K562 (cell line): ENCODE data around the gene LRRC9. TPM values are rescaled to one million over a fixed set of nuclear protein-coding genes. Genes with fewer than 3 reads are reported as not detected.
A peak's percentile ranks its signal among the peaks of the same experiment; 100 is the strongest.

ENCODE experiments used
- ATAC-seq: fragments of 200-7000 bp; cut with Tn5 transposase; 3 replicates; pipeline ENCODE4 v1.9.1; 2020; ENCODE audit warnings: moderate library complexity
- BruUV-seq: library from RNA; stranded (reverse); fragments of 400-500 nt; replicated peaks from 2 replicates; lab custom pipeline; 2021; lab: Mats Ljungman, UMichigan
- CTCF ChIA-PET: fragments of 300-600 bp; formaldehyde crosslinking; extraction: SDS; loops from one replicate; lab custom pipeline; 2021; ENCODE audit warnings: low intra/inter-chr PET ratio; lab: Yijun Ruan, JAX
- POLR2A ChIA-PET: fragments of 300-600, 350-650 bp; sonication (Branson Sonifier 250); formaldehyde crosslinking; extraction: SDS; loops from one replicate; lab custom pipeline; 2021; ENCODE audit warnings: antibody characterized with exemption, inconsistent platforms; lab: Yijun Ruan, JAX
- DNase-seq, 4 experiments: peaks; one replicate each; pipeline versions ENCODE4 v3.0.0 to v3.0.0-alpha.2; 2011 to 2018; ENCODE audit warnings: low spot score in 3 of 4, mixed read lengths in 3 of 4; ENCODE audit errors: extremely low read depth in 1 of 4
- FAIRE-seq: peaks from 2 replicates; lab custom pipeline; 2011; peaks lifted over from hg19 to GRCh38; lab: Jason Lieb, UNC
- H2AFZ ChIP-seq: 2 replicates; pipeline ENCODE4 v1.6.0; 2011; ENCODE audit warnings: low read depth, low read length, control low read depth, inconsistent platforms
- H3K27ac ChIP-seq: fragments of 200-600 bp; 3 replicates; pipeline ENCODE4 v1.8.0; 2011; ENCODE audit warnings: low read depth, mild to moderate bottlenecking, control low read depth, inconsistent platforms, low read length, moderate library complexity, mixed read lengths; ENCODE audit errors: extremely low read depth
- H3K27me3 ChIP-seq, 2 experiments: fragments of 300-600 bp in 1 of 2; 2 replicates in 1 of 2; 3 replicates in 1 of 2; pipeline versions ENCODE4 v1.6.0 to v1.8.0; 2011; ENCODE audit warnings: inconsistent platforms in 2 of 2, low read length in 2 of 2, mild to moderate bottlenecking in 1 of 2, mixed read lengths in 1 of 2, moderate library complexity in 1 of 2; ENCODE audit not compliant: control insufficient read depth in 2 of 2, insufficient read depth in 2 of 2
- H3K36me3 ChIP-seq: fragments of 300-600 bp; 3 replicates; pipeline ENCODE4 v1.8.0; 2011; ENCODE audit warnings: mild to moderate bottlenecking, low read length, inconsistent platforms; ENCODE audit not compliant: control insufficient read depth, insufficient read depth
- H3K4me1 ChIP-seq, 2 experiments: fragments of 200-600 bp in 1 of 2; replicated peaks in 1 of 2; 2 replicates in 1 of 2; 3 replicates in 1 of 2; pipeline versions ENCODE4 v1.5.1 to v1.8.0; 2011; ENCODE audit warnings: inconsistent platforms in 2 of 2, low read length in 2 of 2, mild to moderate bottlenecking in 1 of 2, mixed read lengths in 1 of 2, moderate library complexity in 1 of 2; ENCODE audit not compliant: control insufficient read depth in 2 of 2, insufficient read depth in 2 of 2
- H3K4me2 ChIP-seq: 2 replicates; pipeline ENCODE4 v1.6.1; 2011; ENCODE audit warnings: low read length, control low read depth, inconsistent platforms, mixed read lengths; ENCODE audit not compliant: insufficient read depth
- H3K4me3 ChIP-seq: fragments of 200-600 bp; sonication (generic), shearing (Covaris generic); 2 replicates; pipeline ENCODE4 v1.5.1; 2016; ENCODE audit warnings: control low read depth, inconsistent platforms
- H3K79me2 ChIP-seq: fragments of 200-600 bp; 3 replicates; pipeline ENCODE4 v1.8.0; 2011; ENCODE audit warnings: low read length, inconsistent platforms; ENCODE audit not compliant: control insufficient read depth, insufficient read depth
- H3K9ac ChIP-seq, 2 experiments: 2 replicates each; pipeline versions ENCODE4 v1.6.0 to v1.6.1; 2011; ENCODE audit warnings: low read depth in 2 of 2, low read length in 2 of 2, control low read depth in 1 of 2, inconsistent platforms in 1 of 2, mild to moderate bottlenecking in 1 of 2, mixed read lengths in 1 of 2; ENCODE audit not compliant: insufficient read depth in 1 of 2
- H3K9me1 ChIP-seq: one replicate; pipeline ENCODE4 v1.6.0; 2011; ENCODE audit warnings: inconsistent platforms, mild to moderate bottlenecking, low read length, moderate library complexity; ENCODE audit not compliant: control insufficient read depth, insufficient read depth
- H3K9me3 ChIP-seq: replicated peaks from 2 replicates; pipeline ENCODE4 v1.5.1; 2011; ENCODE audit warnings: low read depth, low read length, inconsistent platforms; ENCODE audit not compliant: control insufficient read depth, insufficient read depth
- H4K20me1 ChIP-seq: replicated peaks from 2 replicates; pipeline ENCODE4 v1.6.1; 2011; ENCODE audit warnings: low read length, inconsistent platforms, mixed read lengths; ENCODE audit not compliant: control insufficient read depth, insufficient read depth
- ARID3B ChIP-seq: fragments of 250-450 bp; sonication (Bioruptor Pico); IDR thresholded peaks from 2 replicates; pipeline ENCODE4 v1.4.0; 2020; ENCODE audit warnings: borderline replicate concordance
- BDP1 ChIP-seq: IDR thresholded peaks from 3 replicates; pipeline ENCODE4 v1.6.1; 2011; ENCODE audit not compliant: insufficient read length, insufficient read depth
- KDM2B ChIP-seq: fragments of 250-450 bp; sonication (Bioruptor Pico); IDR thresholded peaks from 2 replicates; pipeline ENCODE4 v1.8.0; 2021; ENCODE audit warnings: mild to moderate bottlenecking, moderate library complexity
- NELFE ChIP-seq: IDR thresholded peaks from 2 replicates; pipeline ENCODE4 v1.6.1; 2011; ENCODE audit warnings: mild to moderate bottlenecking; ENCODE audit not compliant: insufficient read depth, insufficient read length
- WGBS: fragments of 100-300 bp; shearing (Covaris generic); methylation state at CpG from one replicate; pipeline ENCODE4 v1.1.6; 2016; ENCODE audit warnings: low coverage, mixed read lengths; ENCODE audit not compliant: insufficient coverage; ENCODE audit errors: missing lambda C conversion rate; 5-methylcytosine and 5-hydroxymethylcytosine counted together
- in situ Hi-C: fragments of 300-500 bp; cut with MboI; formaldehyde crosslinking; loops from 4 replicates; pipeline ENCODE4 v1.15.0; 2018; ENCODE audit warnings: inconsistent platforms, mixed read lengths
- intact Hi-C: fragments of 100-400 bp; cut with micrococcal nuclease; formaldehyde crosslinking; loops from 2 replicates; pipeline ENCODE4 v1.14.2; 2022
- polyA plus RNA-seq, 8 experiments: library from polyadenylated mRNA; depleted of rRNA in 4 of 8; stranded (reverse) in 5 of 8; unstranded in 3 of 8; fragments of >200 nt; fragmentation: Nextera tagmentation in 2 of 8; fragmentation: Illumina TruSeq in 1 of 8; extraction: Ambion mirVana in 2 of 8; extraction: Trizol in 1 of 8; gene quantifications; 2 replicates each; pipeline versions ENCODE4 v1.2.1 to v1.2.3, GENCODE V29; 2011 to 2014; ENCODE audit warnings: inconsistent platforms in 1 of 8, missing spikeins in 1 of 8
- total RNA-seq, 7 experiments: library from RNA; depleted of rRNA in 6 of 7; stranded (reverse); fragments of >200 nt in 6 of 7; fragmentation: Illumina TruSeq in 2 of 7; extraction: Trizol in 2 of 7; gene quantifications; 2 replicates each; pipeline versions ENCODE4 v1.2.1 to v1.2.3, GENCODE V29; 2011 to 2021; ENCODE audit warnings: low replicate concordance in 1 of 7
- TF ChIP-seq, protein P1 (sequence below): fragments of 250-450 bp; sonication (Bioruptor Pico); IDR thresholded peaks from 2 replicates; pipeline ENCODE4 v1.4.0; 2020; ENCODE audit warnings: mild to moderate bottlenecking, moderate library complexity
- TF ChIP-seq, protein P2 (sequence below): fragments of 450-650 bp; IDR thresholded peaks from 2 replicates; pipeline ENCODE4 v1.6.1; 2016; ENCODE audit warnings: antibody characterized with exemption

The LRRC9 gene
- total and polyA plus RNA-seq, 9 of the 15 experiments (the other 6 are each of a cell fraction or from before 2014, with no cell fraction given), result not detected

DNA sequence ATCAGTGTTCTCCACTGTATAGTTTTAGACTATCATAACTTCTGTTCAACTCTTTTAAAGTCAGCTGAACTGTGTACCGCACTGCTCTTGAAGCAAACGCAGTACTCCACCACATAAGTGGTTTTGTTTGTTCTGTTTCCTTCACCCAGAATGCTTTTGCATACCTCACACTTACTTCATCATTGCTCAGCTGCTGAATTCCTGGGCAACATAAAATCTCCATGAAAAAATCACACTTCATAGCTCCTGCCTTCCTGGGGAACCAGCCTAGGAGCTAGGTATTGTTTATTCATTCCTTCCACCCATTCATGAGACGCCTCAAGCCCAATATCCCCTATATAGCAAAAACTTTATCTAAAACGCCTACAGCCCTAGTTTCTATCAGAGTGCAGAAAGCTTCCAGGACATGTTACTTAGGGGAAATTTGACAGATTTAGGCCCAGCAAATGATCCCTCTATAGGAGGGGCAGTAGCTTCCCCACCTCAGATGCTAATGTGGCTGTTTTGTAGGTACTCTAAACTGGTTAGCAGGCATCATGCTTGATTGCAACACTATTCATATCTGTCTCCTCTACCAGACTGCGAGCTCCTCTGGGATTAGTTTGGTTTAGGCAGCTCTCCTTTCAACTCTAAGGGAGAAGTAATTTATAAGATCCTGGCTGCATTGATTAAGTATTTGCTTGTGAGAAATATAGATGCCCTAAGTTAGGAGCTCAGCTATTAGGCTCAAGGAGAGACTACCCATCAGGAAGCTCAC, 44.5 kb downstream of the LRRC9 start:
- H3K4me2 ChIP-seq, result no peak overlapping the region
- intact Hi-C loops (loop anchor here (5.0 to 10.0 kb wide), 4 partner anchors 100 to 590 kb away; partner anchors contain the start of gene DHRS7), in situ Hi-C loops (loop anchor here (10.0 kb wide), 1 partner anchor 200 kb away; the partner anchor contains the start of gene DHRS7)
- H3K9me1 ChIP-seq, result no peaks in the 10 kb centered on the region
- H3K9me3 ChIP-seq, result no peaks in the 10 kb centered on the region
- POLR2A ChIA-PET, result interaction anchor here (0.6 kb wide), 1 partner anchor 388 kb away, joined by 4 read pairs; the partner anchor contains the start of gene CCDC175
- peak overlapping the region; percentile 79; the same call in 1 of the 2 replicates for H2AFZ ChIP-seq
- H3K27me3 ChIP-seq, result no peaks in the 10 kb centered on the region
- H3K4me1 ChIP-seq, result no peaks in the 10 kb centered on the region
- FAIRE-seq, result no peak
- ATAC-seq, result no peak
- H3K79me2 ChIP-seq, result no peaks in the 10 kb centered on the region
- H3K9ac ChIP-seq, result no peak overlapping the region
- H4K20me1 ChIP-seq, result no peaks in the 10 kb centered on the region
- no peaks in the 10 kb centered on the region for H3K36me3 ChIP-seq
- DNase-seq, result no peak
- TF ChIP-seq, protein P1, sequence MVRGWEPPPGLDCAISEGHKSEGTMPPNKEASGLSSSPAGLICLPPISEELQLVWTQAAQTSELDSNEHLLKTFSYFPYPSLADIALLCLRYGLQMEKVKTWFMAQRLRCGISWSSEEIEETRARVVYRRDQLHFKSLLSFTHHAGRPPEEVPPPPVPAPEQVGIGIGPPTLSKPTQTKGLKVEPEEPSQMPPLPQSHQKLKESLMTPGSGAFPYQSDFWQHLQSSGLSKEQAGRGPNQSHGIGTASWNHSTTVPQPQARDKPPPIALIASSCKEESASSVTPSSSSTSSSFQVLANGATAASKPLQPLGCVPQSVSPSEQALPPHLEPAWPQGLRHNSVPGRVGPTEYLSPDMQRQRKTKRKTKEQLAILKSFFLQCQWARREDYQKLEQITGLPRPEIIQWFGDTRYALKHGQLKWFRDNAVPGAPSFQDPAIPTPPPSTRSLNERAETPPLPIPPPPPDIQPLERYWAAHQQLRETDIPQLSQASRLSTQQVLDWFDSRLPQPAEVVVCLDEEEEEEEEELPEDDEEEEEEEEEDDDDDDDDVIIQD (CRISPR knock-in tag), result no peak
- TF ChIP-seq, protein P2, sequence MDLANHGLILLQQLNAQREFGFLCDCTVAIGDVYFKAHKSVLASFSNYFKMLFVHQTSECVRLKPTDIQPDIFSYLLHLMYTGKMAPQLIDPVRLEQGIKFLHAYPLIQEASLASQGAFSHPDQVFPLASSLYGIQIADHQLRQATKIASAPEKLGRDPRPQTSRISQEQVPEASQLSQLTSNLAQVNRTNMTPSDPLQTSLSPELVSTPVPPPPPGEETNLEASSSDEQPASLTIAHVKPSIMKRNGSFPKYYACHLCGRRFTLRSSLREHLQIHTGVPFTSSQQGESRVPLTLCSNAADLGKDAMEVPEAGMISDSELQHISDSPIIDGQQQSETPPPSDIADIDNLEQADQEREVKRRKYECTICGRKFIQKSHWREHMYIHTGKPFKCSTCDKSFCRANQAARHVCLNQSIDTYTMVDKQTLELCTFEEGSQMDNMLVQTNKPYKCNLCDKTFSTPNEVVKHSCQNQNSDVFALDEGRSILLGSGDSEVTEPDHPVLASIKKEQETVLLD, result no peak
- TF ChIP-seq BDP1, result no peak
- TF ChIP-seq KDM2B (CRISPR knock-in tag), result no peak
- TF ChIP-seq NELFE, result no peak
- no peak for TF ChIP-seq ARID3B (CRISPR knock-in tag)
- H3K27ac ChIP-seq, result no peak overlapping the region
- CTCF ChIA-PET, result interaction anchor here (1.6 kb wide), 1 partner anchor 220 kb away, joined by 11 read pairs; no protein-coding TSS in a partner anchor
- no TSS peak for BruUV-seq
- no peak overlapping the region for H3K4me3 ChIP-seq
- WGBS, result 0% methylated on average over 5 of the region's 5 CpGs
